CD4-positive, alpha-beta T cell treated with Interleukin-4 for 1 hour (primary cell): ENCODE data around the gene HOXC4.

ENCODE experiments used
- DNase-seq, 2 donors: peaks; one replicate each; pipeline ENCODE4 v3.0.0-alpha.2; 2020 to 2022

The HOXC4 gene

GRCh38 chr12:54016051-54016450, 37.6 kb upstream of the HOXC4 start:
- DNase-seq: no peak

DNA sequence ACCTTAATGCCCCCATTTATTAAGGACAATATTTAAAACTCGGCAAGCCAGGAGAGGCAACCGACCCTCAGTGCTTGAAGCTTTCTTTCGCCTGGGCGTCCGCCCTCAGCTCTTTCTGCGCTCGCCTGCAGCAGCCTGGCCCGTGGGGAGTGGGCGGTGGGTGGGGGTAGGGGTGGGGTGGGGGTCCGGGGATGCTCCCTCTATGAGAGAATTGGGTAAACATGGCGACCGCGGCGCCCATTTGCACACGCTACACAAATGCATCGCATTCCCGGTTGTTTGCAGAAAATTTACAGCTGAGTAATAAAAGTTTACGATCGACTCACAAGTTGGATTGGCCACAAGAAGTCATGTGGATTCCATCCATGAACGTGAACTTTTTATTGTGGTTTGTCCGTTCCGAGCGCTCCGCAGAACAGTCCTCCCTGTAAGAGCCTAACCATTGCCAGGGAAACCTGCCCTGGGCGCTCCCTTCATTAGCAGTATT, 37.1 kb upstream of the HOXC4 start:
- no peak for DNase-seq

GRCh38 chr12:54017027-54017788, 36.4 kb upstream of the HOXC4 start:
- DNase-seq: no peak

DNA sequence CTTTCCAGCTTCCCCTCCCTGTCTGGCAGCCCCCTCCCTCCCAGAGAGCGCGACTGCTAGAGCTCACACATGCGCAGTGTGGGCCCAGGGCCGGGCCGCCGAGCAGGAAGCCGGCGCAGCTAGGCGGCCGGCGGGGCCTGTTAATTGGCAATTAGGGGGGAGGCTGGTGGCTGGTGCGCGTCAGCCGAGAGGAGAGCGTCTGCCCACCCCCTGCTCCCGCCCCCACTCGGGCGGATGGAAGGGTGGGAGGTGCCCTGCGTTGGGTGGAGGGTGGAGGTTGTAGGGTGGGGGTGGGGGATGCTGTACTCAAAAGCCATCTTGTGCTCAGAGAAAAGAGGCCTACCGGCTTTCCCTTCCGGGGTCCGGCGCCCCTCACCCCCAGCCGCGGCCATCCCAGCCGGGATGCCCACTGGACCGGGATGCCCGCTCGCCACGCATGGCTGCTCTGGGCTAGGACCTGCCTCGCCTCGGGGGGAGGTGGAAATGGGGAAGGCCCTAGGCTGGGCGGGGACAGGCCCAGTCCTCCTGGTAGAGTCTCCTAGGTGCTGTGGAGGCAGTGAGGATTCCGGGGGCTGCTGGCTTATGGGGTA, 35.7 kb upstream of the HOXC4 start:
- peak; percentile 83 to 86 for DNase-seq

GRCh38 chr12:54018468-54018984, 35.1 kb upstream of the HOXC4 start:
- no peak for DNase-seq

GRCh38 chr12:54019091-54019811, 34.4 kb upstream of the HOXC4 start:
- DNase-seq: no peak

GRCh38 chr12:54019924-54020590, 33.6 kb upstream of the HOXC4 start:
- no peak for DNase-seq

- DNase-seq: no peak
Measured at GRCh38 chr12:54020591-54021405, 32.8 kb upstream of the HOXC4 start.

DNA sequence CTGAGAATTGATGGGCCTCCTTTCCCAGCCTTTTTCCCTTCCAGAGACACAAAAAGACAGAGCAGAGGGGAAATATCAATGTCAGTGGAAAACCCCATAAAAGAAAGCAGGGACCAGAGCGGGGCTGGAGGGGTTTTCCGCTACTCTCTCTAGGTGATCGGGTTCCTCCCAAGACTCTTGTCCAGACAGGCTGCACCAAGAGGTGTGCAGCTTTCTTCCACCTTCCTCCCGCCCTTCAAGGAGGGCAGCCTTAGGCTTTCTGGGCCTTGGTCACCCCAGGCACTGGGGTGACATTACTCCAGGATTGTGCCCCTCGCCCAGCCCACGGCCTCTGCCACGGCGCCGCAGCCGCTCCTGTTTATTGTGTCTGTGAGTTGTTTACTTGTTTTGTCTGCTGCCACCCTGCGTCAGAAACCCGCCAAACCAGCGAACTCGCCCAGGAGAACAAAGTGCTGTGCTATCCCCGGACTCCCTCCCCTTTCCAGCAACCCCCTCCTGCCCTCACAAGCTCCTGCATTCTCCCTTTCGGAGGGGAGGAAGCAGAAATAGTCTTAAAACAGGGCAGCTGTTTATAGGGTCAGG, 32.1 kb upstream of the HOXC4 start:
- no peak for DNase-seq

GRCh38 chr12:54022960-54023884, 30.4 kb upstream of the HOXC4 start:
- no peak for DNase-seq

GRCh38 chr12:54024127-54024526, 29.5 kb upstream of the HOXC4 start:
- no peak for DNase-seq

- no peak for DNase-seq
Measured at GRCh38 chr12:54024581-54025305, 28.9 kb upstream of the HOXC4 start.

- no peak for DNase-seq
Measured at GRCh38 chr12:54025499-54026405, 27.9 kb upstream of the HOXC4 start.

GRCh38 chr12:54026640-54027441, 26.8 kb upstream of the HOXC4 start:
- no peak for DNase-seq

DNA sequence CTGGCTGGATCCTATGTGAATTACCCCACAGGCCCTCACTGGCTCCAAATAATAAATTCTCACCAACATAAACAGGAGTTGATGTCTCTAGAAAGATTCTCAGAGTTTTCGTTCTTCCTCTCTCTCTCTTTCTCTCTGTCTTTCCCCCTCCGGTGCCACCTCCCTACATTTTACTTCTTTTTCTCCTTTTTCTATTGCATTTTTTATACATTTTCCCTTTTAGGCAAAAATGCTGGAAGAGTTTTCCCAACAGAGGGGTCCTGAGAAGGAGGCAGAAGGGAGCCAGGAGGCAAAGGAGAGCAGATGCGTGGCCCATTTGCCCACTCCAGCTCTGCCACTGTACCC, 26.2 kb upstream of the HOXC4 start:
- DNase-seq: no peak

GRCh38 chr12:54028314-54029201, 25.1 kb upstream of the HOXC4 start, which contains the start of gene HOXC6:
TSS of gene HOXC6 (plus strand) at chr12:54028440. CDS start at chr12:54028522, 82 bp downstream.
- DNase-seq: no peak
